Right cardiac atrium (tissue), 5 donors: ENCODE data around the gene PCSK6. TPM values are rescaled to one million over a fixed set of nuclear protein-coding genes. Genes with fewer than 3 reads are reported as not detected.

Source experiments
- ATAC-seq, 2 donors: fragments of 200-7000 bp; cut with Tn5 transposase; one replicate each; pipeline versions ENCODE4 v1.8.0 to v1.9.1; 2020; ENCODE audit warnings: moderate library complexity in 2 of 2, mild to moderate bottlenecking in 1 of 2
- DNase-seq, 3 donors: peaks; one replicate each; pipeline ENCODE4 v3.0.0-alpha.2; 2020
- H3K27ac ChIP-seq: one replicate; pipeline ENCODE4 v1.5.1; 2013; ENCODE audit warnings: mild to moderate bottlenecking, low read length, control low read depth, moderate library complexity
- H3K27me3 ChIP-seq: one replicate; pipeline ENCODE4 v1.6.1; 2013; ENCODE audit not compliant: control insufficient read depth, insufficient read depth
- H3K4me1 ChIP-seq: one replicate; pipeline ENCODE4 v1.6.1; 2013; ENCODE audit warnings: low read length; ENCODE audit not compliant: control insufficient read depth, insufficient read depth
- H3K4me3 ChIP-seq: one replicate; pipeline ENCODE4 v1.5.1; 2013; ENCODE audit warnings: low read length, control low read depth
- H3K9me3 ChIP-seq: one replicate; pipeline ENCODE4 v1.6.1; 2013; ENCODE audit warnings: low read length; ENCODE audit not compliant: control insufficient read depth
- WGBS: extraction: QIAGEN DNeasy Blood & Tissue Kit; methylation state at CpG from one replicate; pipeline ENCODE4 v1.1.7; 2013; 5-methylcytosine and 5-hydroxymethylcytosine counted together
- intact Hi-C, 4 donors: fragments of 100-400 bp; cut with DNase I; formaldehyde crosslinking; loops; one replicate each; pipeline versions ENCODE4 v1.11.0 to v1.14.0; 2022 to 2023
- polyA plus RNA-seq: library from polyadenylated mRNA; stranded (reverse); fragments of 200-250 nt; gene quantifications from one replicate; pipeline ENCODE4 v1.2.3, GENCODE V29; 2013
- total RNA-seq, 4 donors: library from RNA; stranded (reverse); fragmentation: NEBNext Ultra II Directional; extraction: Animal tissue kit (Norgen Biotek cat#: 25700); gene quantifications; one replicate each; pipeline ENCODE4 v1.2.1, GENCODE V29; 2021
- donor health status: healthy with polysubstance abuse.
- donor health status: DM: no; HTN: yes; CAD: no.
- donor health status: DM: no; HTN: no; CAD: no.
- donor health status: DM: no; HTN: yes; CAD: no; lungs with severe emphysema.
- donor health status: DM: yes; HTN: yes; CAD: no.

PCSK6 gene
- total and polyA plus RNA-seq, 5 donors = 7.7 to 21.4 (median 14.2) TPM

GRCh38 chr15:101390462-101390861 lies 99.0 kb downstream of the PCSK6 start:
- Histone ChIP-seq H3K27ac (no peak overlapping the region), H3K4me3 (no peak overlapping the region), H3K27me3 (no peaks in the 10 kb centered on the region), H3K9me3 (no peaks in the 10 kb centered on the region), H3K4me1 (no peaks in the 10 kb centered on the region)
- DNase-seq (no peak), ATAC-seq (no peak)
- intact Hi-C loops = no loop called here
- WGBS = 80% methylated on average over 8 of the region's 8 CpGs

- intact Hi-C loops = no loop called here
Measured at GRCh38 chr15:101390060-101390459, 99.4 kb downstream of the PCSK6 start.

GRCh38 chr15:101389362-101389761 lies 100.1 kb downstream of the PCSK6 start:
- WGBS = 96% methylated on average over 9 of the region's 9 CpGs
- Histone ChIP-seq H3K27me3 (no peaks in the 10 kb centered on the region), H3K27ac (no peak overlapping the region), H3K4me1 (no peaks in the 10 kb centered on the region), H3K9me3 (no peaks in the 10 kb centered on the region), H3K4me3 (no peak overlapping the region)
- ATAC-seq = no peak
- intact Hi-C loops = no loop called here
- DNase-seq = no peak

More at GRCh38 chr15:101390060-101390459, 99.4 kb downstream of the PCSK6 start:
- Histone ChIP-seq H3K27me3 (no peaks in the 10 kb centered on the region), H3K4me1 (no peaks in the 10 kb centered on the region), H3K4me3 (no peak overlapping the region), H3K27ac (no peak overlapping the region), H3K9me3 (no peaks in the 10 kb centered on the region)
- DNase-seq (no peak), ATAC-seq (peak in 1 of 2 donors; percentile 31)
- WGBS = 86% methylated on average over 9 of the region's 9 CpGs

GRCh38 chr15:101388046-101388445 lies 101.5 kb downstream of the PCSK6 start:
- DNase-seq = no peak
- no peaks in the 10 kb centered on the region for H3K4me1 ChIP-seq
- WGBS = 90% methylated on average over 6 of the region's 6 CpGs
- H3K4me3 ChIP-seq = no peak overlapping the region
- H3K27me3 ChIP-seq = no peaks in the 10 kb centered on the region
- intact Hi-C loops = no loop called here
- H3K27ac ChIP-seq = no peak overlapping the region
- no peak for ATAC-seq
- no peaks in the 10 kb centered on the region for H3K9me3 ChIP-seq

GRCh38 chr15:101387574-101387973 lies 101.9 kb downstream of the PCSK6 start:
- Histone ChIP-seq H3K27me3 (no peaks in the 10 kb centered on the region), H3K4me3 (no peak overlapping the region), H3K9me3 (no peaks in the 10 kb centered on the region), H3K27ac (no peak overlapping the region), H3K4me1 (no peaks in the 10 kb centered on the region)
- 76% methylated on average over 9 of the region's 9 CpGs for WGBS
- no peak for ATAC-seq
- no peak for DNase-seq
- intact Hi-C loops = no loop called here

- intact Hi-C loops = no loop called here
- H3K27me3 ChIP-seq = no peaks in the 10 kb centered on the region
- DNase-seq (peak in 1 of 3 donors; percentile 26), ATAC-seq (no peak)
- no peaks in the 10 kb centered on the region for H3K9me3 ChIP-seq
- 85% methylated on average over 10 of the region's 10 CpGs for WGBS
- H3K4me1 ChIP-seq = no peaks in the 10 kb centered on the region
- no peak overlapping the region for H3K27ac ChIP-seq
- H3K4me3 ChIP-seq = no peak overlapping the region
Measured at GRCh38 chr15:101386967-101387366, 102.5 kb downstream of the PCSK6 start.

GRCh38 chr15:101386006-101386405 lies 103.5 kb downstream of the PCSK6 start:
- no peak overlapping the region for H3K4me3 ChIP-seq
- intact Hi-C loops = no loop called here
- DNase-seq = peak in 1 of 3 donors; percentile 45
- WGBS = 89% methylated on average over 18 of the region's 18 CpGs
- no peak for ATAC-seq
- H3K27ac ChIP-seq = no peak overlapping the region
- H3K9me3 ChIP-seq = no peaks in the 10 kb centered on the region
- H3K4me1 ChIP-seq = no peaks in the 10 kb centered on the region
- H3K27me3 ChIP-seq = no peaks in the 10 kb centered on the region

- DNase-seq (peak in 1 of 3 donors; percentile 20), ATAC-seq (no peak)
- H3K9me3 ChIP-seq = no peaks in the 10 kb centered on the region
- no peaks in the 10 kb centered on the region for H3K4me1 ChIP-seq
- intact Hi-C loops = no loop called here
- WGBS = 85% methylated on average over 14 of the region's 14 CpGs
- no peak overlapping the region for H3K4me3 ChIP-seq
- H3K27me3 ChIP-seq = no peaks in the 10 kb centered on the region
- no peak overlapping the region for H3K27ac ChIP-seq
Measured at GRCh38 chr15:101384276-101384675, 105.2 kb downstream of the PCSK6 start.

- DNase-seq (peak in 1 of 3 donors; percentile 29), ATAC-seq (no peak)
- intact Hi-C loops = no loop called here
- H3K9me3 ChIP-seq = no peaks in the 10 kb centered on the region
- no peaks in the 10 kb centered on the region for H3K27me3 ChIP-seq
- WGBS = 62% methylated on average over 7 of the region's 7 CpGs
- H3K4me1 ChIP-seq = no peaks in the 10 kb centered on the region
- no peak overlapping the region for H3K27ac ChIP-seq
- H3K4me3 ChIP-seq = no peak overlapping the region
Measured at GRCh38 chr15:101382544-101382943, 107.0 kb downstream of the PCSK6 start.

GRCh38 chr15:101381671-101382212 lies 107.8 kb downstream of the PCSK6 start:
- Histone ChIP-seq H3K4me1 (no peaks in the 10 kb centered on the region), H3K4me3 (no peak overlapping the region), H3K27ac (no peak overlapping the region), H3K27me3 (no peaks in the 10 kb centered on the region), H3K9me3 (no peaks in the 10 kb centered on the region)
- ATAC-seq (no peak), DNase-seq (no peak)
- WGBS = 82% methylated on average over 14 of the region's 14 CpGs
- intact Hi-C loops = no loop called here

- Histone ChIP-seq H3K27me3 (no peaks in the 10 kb centered on the region), H3K4me1 (no peaks in the 10 kb centered on the region), H3K9me3 (no peaks in the 10 kb centered on the region), H3K27ac (no peak overlapping the region), H3K4me3 (no peak overlapping the region)
- DNase-seq (no peak), ATAC-seq (no peak)
- intact Hi-C loops = no loop called here
- WGBS = 88% methylated on average over 15 of the region's 15 CpGs
Measured at GRCh38 chr15:101380146-101380545, 109.4 kb downstream of the PCSK6 start.

GRCh38 chr15:101379647-101380046 lies 109.9 kb downstream of the PCSK6 start:
- H3K27ac ChIP-seq = no peak overlapping the region
- ATAC-seq = no peak
- no peaks in the 10 kb centered on the region for H3K4me1 ChIP-seq

More at GRCh38 chr15:101379647-101380046, 109.9 kb downstream of the PCSK6 start:
- Histone ChIP-seq H3K4me3 (no peak overlapping the region), H3K9me3 (no peaks in the 10 kb centered on the region), H3K27me3 (no peaks in the 10 kb centered on the region)
- intact Hi-C loops = no loop called here
- DNase-seq = no peak
- 83% methylated on average over 15 of the region's 15 CpGs for WGBS
